ENCODE data around the gene SLC31A2.

- no peak for TF ChIP-seq CTCF (conservative IDR thresholded peaks at IDR 0.05; ENCODE audit: low read depth in 2 of 2)
- TF ChIP-seq POLR2AphosphoS5 (IDR thresholded peaks at IDR 0.05; ENCODE audit: low read depth), result no peak
- no peak for TF ChIP-seq ZNF462 (CRISPR knock-in tag; IDR thresholded peaks at IDR 0.05)
Observed at GRCh38 chr9:113148372-113148705, 2.5 kb upstream of the SLC31A2 start.
